ENCODE measurements around the gene DKKL1. TPM values are rescaled to one million over a fixed set of nuclear protein-coding genes. Genes with fewer than 3 reads are reported as not detected.

Gene DKKL1
- total RNA-seq, 4 donors from 2014 or later, result not detected

DNA sequence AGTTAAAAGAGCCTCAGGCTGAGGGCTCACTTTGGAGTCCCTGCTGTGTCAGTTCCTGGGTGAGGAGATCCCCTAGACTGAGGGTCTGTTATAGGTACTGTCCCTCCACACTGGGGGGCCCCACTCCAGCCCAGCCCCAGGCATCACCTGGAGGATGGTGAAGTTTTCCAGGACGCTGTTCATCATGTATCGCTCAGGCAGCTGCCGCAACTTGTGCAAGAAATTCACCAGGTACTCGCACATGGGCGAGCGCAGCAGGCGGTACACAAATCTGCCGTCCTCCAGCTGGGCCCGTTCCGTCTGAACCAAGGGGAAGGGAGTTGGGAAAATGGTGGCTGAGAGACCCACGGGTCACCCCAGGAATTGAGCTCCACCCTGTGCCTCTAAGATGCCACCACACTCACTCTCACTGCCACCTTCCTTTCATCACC lies 21.4 kb upstream of the DKKL1 start:
- TF ChIP-seq POLR2A (IDR thresholded peaks at IDR 0.05) (no peak), EP300 (IDR thresholded peaks at IDR 0.05) (no peak), CTCF (IDR thresholded peaks at IDR 0.05) (no peak)
- no peaks in the 10 kb centered on the region for H3K9me3 ChIP-seq
- H3K4me3 ChIP-seq, result no peak overlapping the region
- H3K27ac ChIP-seq, result no peak overlapping the region
- H3K36me3 ChIP-seq, result peaks cover 0 to 67% (median 0%) of the 10 kb centered on the region in 3 donors
- H3K27me3 ChIP-seq, result peaks cover 0 to 17% of the 10 kb centered on the region in 2 donors
- DNase-seq (ENCODE audit: low spot score in 2 of 2), result no peak
- 93 to 96% methylated on average over 11 of the region's 11 CpGs for WGBS, 2 donors
- H3K4me1 ChIP-seq, result peaks cover 0 to 34% (median 8%) of the 10 kb centered on the region in 4 donors

DNA sequence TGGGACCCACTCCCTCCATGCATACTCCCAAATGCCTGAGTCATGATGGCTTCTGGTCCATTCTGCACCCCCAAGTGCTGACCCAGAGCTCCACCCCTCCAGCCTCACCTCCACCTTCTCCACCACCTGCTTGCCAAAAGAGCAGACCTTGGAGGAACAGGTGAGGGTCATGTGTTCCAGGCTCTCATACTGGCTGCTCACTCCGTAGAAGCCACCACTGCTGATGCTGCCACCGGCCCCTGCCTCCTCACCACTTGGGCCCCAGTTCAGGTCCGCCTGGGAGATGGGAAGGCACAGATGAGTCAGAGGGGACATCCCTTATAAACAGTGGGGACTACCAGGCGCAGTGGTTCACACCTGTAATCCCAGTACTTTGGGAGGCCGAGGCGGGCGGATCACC lies 20.6 kb upstream of the DKKL1 start:
- 95 to 100% methylated on average over 5 to 7 of the region's 7 CpGs for WGBS, 2 donors
- TF ChIP-seq POLR2A (IDR thresholded peaks at IDR 0.05) (no peak), CTCF (IDR thresholded peaks at IDR 0.05) (no peak), EP300 (IDR thresholded peaks at IDR 0.05) (no peak)
- peaks cover 0 to 11% of the 10 kb centered on the region in 2 donors for H3K27me3 ChIP-seq
- no peak overlapping the region for H3K4me3 ChIP-seq
- DNase-seq (ENCODE audit: low spot score in 2 of 2), result no peak
- H3K36me3 ChIP-seq, result peaks cover 0 to 75% (median 0%) of the 10 kb centered on the region in 3 donors
- H3K4me1 ChIP-seq, result peaks cover 0 to 28% (median 8%) of the 10 kb centered on the region in 4 donors
- no peaks in the 10 kb centered on the region for H3K9me3 ChIP-seq
- no peak overlapping the region for H3K27ac ChIP-seq

- Histone ChIP-seq H3K27me3 (no peaks in the 10 kb centered on the region), H3K27ac (no peak overlapping the region), H3K36me3 (peaks cover 0 to 92% (median 0%) of the 10 kb centered on the region in 3 donors), H3K4me1 (peaks cover 0 to 12% (median 4%) of the 10 kb centered on the region in 4 donors), H3K9me3 (no peaks in the 10 kb centered on the region), H3K4me3 (no peak overlapping the region)
- DNase-seq (ENCODE audit: low spot score in 2 of 2), result no peak
- TF ChIP-seq CTCF (IDR thresholded peaks at IDR 0.05) (no peak), POLR2A (IDR thresholded peaks at IDR 0.05) (no peak), EP300 (IDR thresholded peaks at IDR 0.05) (no peak)
- WGBS, 2 donors, result 83% methylated on average over 11 of the region's 11 CpGs
Observed at GRCh38 chr19:49344505-49345423, 18.9 kb upstream of the DKKL1 start.

- Histone ChIP-seq H3K4me3 (no peak overlapping the region), H3K36me3 (peaks cover 0 to 100% (median 0%) of the 10 kb centered on the region in 3 donors), H3K27ac (no peak overlapping the region), H3K4me1 (no peaks in the 10 kb centered on the region), H3K9me3 (no peaks in the 10 kb centered on the region), H3K27me3 (no peaks in the 10 kb centered on the region)
- WGBS, 2 donors, result 92 to 95% methylated on average over 13 to 15 of the region's 15 CpGs
- TF ChIP-seq CTCF (IDR thresholded peaks at IDR 0.05) (no peak), POLR2A (IDR thresholded peaks at IDR 0.05) (no peak), EP300 (IDR thresholded peaks at IDR 0.05) (no peak)
- no peak for DNase-seq (ENCODE audit: low spot score in 2 of 2)
Observed at GRCh38 chr19:49347191-49347590, 16.5 kb upstream of the DKKL1 start.

DNA sequence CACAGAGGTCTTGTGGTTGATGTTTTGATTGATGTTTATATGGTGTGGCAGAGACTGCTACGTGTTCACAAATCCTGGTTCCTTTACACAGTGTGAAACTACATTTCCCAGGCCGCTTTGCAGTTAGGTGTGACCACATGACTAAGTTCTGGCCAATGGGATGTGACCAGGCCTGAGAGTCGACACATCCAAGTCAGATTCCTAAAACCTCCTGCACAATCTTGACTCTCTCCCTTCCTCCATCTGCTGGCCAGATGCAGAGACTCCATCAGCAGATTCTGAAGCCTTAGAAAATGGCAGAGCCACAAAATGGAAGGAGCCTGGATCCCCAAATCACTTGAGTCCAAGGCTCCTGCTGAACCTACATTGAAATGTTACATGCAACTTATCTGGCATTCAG lies 15.8 kb upstream of the DKKL1 start:
- Histone ChIP-seq H3K27me3 (no peaks in the 10 kb centered on the region), H3K4me1 (no peaks in the 10 kb centered on the region), H3K9me3 (no peaks in the 10 kb centered on the region), H3K4me3 (no peak overlapping the region), H3K36me3 (peaks cover 0 to 100% (median 0%) of the 10 kb centered on the region in 3 donors), H3K27ac (no peak overlapping the region)
- 57 to 62% methylated on average over 3 of the region's 3 CpGs for WGBS, 2 donors
- peak in 1 of 2 donors; percentile 48 for DNase-seq (ENCODE audit: low spot score in 2 of 2)
- TF ChIP-seq POLR2A (IDR thresholded peaks at IDR 0.05) (no peak), CTCF (IDR thresholded peaks at IDR 0.05) (peak in 1 of 5 experiments; percentile 5), EP300 (IDR thresholded peaks at IDR 0.05) (no peak)
